Measurements from ENCODE around the gene HHAT. TPM values are rescaled to one million over a fixed set of nuclear protein-coding genes. Genes with fewer than 3 reads are reported as not detected.
"Not testable (repeated sequence)": the region's sequence is repeated elsewhere in the genome, so short reads cannot be mapped to it uniquely, and the experiment has no call there.

HHAT gene
- polyA plus RNA-seq, 3 donors: 1.1 to 1.6 (median 1.5) TPM

DNA sequence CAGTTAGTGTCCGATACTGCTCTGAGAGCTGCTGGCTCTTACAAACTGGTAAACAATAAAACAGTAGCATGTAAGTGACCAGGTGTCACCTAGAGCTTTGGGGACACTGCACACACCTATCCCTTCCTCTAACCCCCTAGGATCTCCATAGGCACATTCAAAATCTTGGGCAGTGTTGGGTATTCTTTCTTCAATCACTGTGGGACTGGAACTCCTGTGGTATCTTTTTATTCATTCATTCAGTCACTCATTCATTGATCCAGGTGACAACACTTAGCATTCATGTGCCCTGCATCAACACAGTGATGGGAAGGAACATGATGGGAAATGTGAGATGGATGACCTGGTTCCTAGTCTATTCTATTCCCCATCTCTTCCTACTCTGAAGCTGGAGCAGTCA lies 73.9 kb downstream of the HHAT start:
- Mint-ChIP-seq H3K27me3 (ENCODE audit: low read depth in 3 of 3) (peaks cover 0 to 1% (median 1%) of the 10 kb centered on the region in 3 donors), H3K4me1 (no peaks in the 10 kb centered on the region), H3K36me3 (no peaks in the 10 kb centered on the region), H3K9me3 (no peaks in the 10 kb centered on the region), H3K27ac (no peak overlapping the region), H3K4me3 (no peak overlapping the region)
- H3K9ac ChIP-seq (ENCODE audit: insufficient read depth, low read length, poor library complexity, severe bottlenecking): no peak overlapping the region
- no peaks in the 10 kb centered on the region for H3K27me3 ChIP-seq (ENCODE audit: control insufficient read depth in 2 of 2, insufficient read depth in 2 of 2, low read length in 2 of 2)
- H3K79me2 ChIP-seq (ENCODE audit: insufficient read depth, low read length): no peaks in the 10 kb centered on the region
- TF ChIP-seq, protein P1, sequence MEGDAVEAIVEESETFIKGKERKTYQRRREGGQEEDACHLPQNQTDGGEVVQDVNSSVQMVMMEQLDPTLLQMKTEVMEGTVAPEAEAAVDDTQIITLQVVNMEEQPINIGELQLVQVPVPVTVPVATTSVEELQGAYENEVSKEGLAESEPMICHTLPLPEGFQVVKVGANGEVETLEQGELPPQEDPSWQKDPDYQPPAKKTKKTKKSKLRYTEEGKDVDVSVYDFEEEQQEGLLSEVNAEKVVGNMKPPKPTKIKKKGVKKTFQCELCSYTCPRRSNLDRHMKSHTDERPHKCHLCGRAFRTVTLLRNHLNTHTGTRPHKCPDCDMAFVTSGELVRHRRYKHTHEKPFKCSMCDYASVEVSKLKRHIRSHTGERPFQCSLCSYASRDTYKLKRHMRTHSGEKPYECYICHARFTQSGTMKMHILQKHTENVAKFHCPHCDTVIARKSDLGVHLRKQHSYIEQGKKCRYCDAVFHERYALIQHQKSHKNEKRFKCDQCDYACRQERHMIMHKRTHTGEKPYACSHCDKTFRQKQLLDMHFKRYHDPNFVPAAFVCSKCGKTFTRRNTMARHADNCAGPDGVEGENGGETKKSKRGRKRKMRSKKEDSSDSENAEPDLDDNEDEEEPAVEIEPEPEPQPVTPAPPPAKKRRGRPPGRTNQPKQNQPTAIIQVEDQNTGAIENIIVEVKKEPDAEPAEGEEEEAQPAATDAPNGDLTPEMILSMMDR (IDR thresholded peaks at IDR 0.05): no peak
- H3K4me3 ChIP-seq (replicated peaks in 1 of 3; ENCODE audit: low read depth in 2 of 3, low read length in 3 of 3): no peak overlapping the region
- no peaks in the 10 kb centered on the region for H3K9me3 ChIP-seq (replicated peaks in 1 of 2; ENCODE audit: control insufficient read depth in 1 of 2, insufficient read depth in 1 of 2, low read length in 2 of 2)
- WGBS (ENCODE audit: insufficient coverage): 100% methylated on average over 1 of the region's 1 CpG
- H2AFZ ChIP-seq (ENCODE audit: insufficient read depth, low read depth, low read length, poor library complexity, severe bottlenecking): no peak overlapping the region
- no peaks in the 10 kb centered on the region for H3K36me3 ChIP-seq (replicated peaks in 1 of 2; ENCODE audit: control insufficient read depth in 1 of 2, insufficient read depth in 2 of 2, low read length in 2 of 2)
- H3K4me1 ChIP-seq (ENCODE audit: control insufficient read depth in 1 of 2, insufficient read depth in 2 of 2, low read length in 2 of 2): no peaks in the 10 kb centered on the region
- no peak overlapping the region for H3K4me2 ChIP-seq (replicated peaks; ENCODE audit: extremely low read depth, low read length, poor library complexity, severe bottlenecking)
- DNase-seq: no peak
- no peak overlapping the region for H3K27ac ChIP-seq (ENCODE audit: low read depth in 1 of 2, low read length in 2 of 2)
- no peaks in the 10 kb centered on the region for H4K20me1 ChIP-seq (ENCODE audit: insufficient read depth, low read length)
- intact Hi-C loops (cut with micrococcal nuclease): loop anchor here (10.0 kb wide), 2 partner anchors 258 to 732 kb away; partner anchors contain the start of gene KCNH1 (in 1 of the 2)

DNA sequence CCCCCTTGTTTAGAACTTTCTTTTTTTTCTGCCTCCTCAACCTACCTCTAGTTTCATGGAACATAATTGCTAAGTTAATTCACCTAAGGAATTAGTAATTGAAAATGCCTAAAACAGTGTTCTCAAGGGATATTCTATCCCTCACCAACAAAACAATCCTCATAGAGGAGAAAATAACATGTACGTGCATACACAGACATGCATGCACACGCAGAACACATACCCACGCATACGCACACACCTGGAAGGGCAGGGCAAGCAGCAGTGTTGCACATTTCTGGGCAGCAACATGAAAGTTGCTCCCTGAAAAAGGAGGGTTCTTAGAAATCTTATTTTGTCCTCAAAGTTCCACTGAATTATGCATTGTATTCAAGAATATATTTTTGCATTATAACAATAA lies 76.6 kb downstream of the HHAT start:
- WGBS (ENCODE audit: insufficient coverage): 100% methylated on average over 3 of the region's 4 CpGs
- Mint-ChIP-seq H3K27ac (no peak overlapping the region), H3K9me3 (no peaks in the 10 kb centered on the region), H3K36me3 (no peaks in the 10 kb centered on the region), H3K27me3 (ENCODE audit: low read depth in 3 of 3) (peaks cover 0 to 4% (median 0%) of the 10 kb centered on the region in 3 donors), H3K4me1 (no peaks in the 10 kb centered on the region), H3K4me3 (no peak overlapping the region)
- TF ChIP-seq, protein P1 (IDR thresholded peaks at IDR 0.05): no peak
- no peak for DNase-seq
- no peak overlapping the region for H3K27ac ChIP-seq (ENCODE audit: low read depth in 1 of 2, low read length in 2 of 2)
- no peaks in the 10 kb centered on the region for H3K4me1 ChIP-seq (ENCODE audit: control insufficient read depth in 1 of 2, insufficient read depth in 2 of 2, low read length in 2 of 2)
- H3K9ac ChIP-seq (ENCODE audit: insufficient read depth, low read length, poor library complexity, severe bottlenecking): no peak overlapping the region
- no peak overlapping the region for H2AFZ ChIP-seq (ENCODE audit: insufficient read depth, low read depth, low read length, poor library complexity, severe bottlenecking)
- H3K36me3 ChIP-seq (replicated peaks in 1 of 2; ENCODE audit: control insufficient read depth in 1 of 2, insufficient read depth in 2 of 2, low read length in 2 of 2): no peaks in the 10 kb centered on the region
- no peak overlapping the region for H3K4me2 ChIP-seq (replicated peaks; ENCODE audit: extremely low read depth, low read length, poor library complexity, severe bottlenecking)
- no peaks in the 10 kb centered on the region for H3K27me3 ChIP-seq (ENCODE audit: control insufficient read depth in 2 of 2, insufficient read depth in 2 of 2, low read length in 2 of 2)
- H4K20me1 ChIP-seq (ENCODE audit: insufficient read depth, low read length): no peaks in the 10 kb centered on the region
- H3K4me3 ChIP-seq (replicated peaks in 1 of 3; ENCODE audit: low read depth in 2 of 3, low read length in 3 of 3): no peak overlapping the region
- no peaks in the 10 kb centered on the region for H3K79me2 ChIP-seq (ENCODE audit: insufficient read depth, low read length)
- H3K9me3 ChIP-seq (replicated peaks in 1 of 2; ENCODE audit: control insufficient read depth in 1 of 2, insufficient read depth in 1 of 2, low read length in 2 of 2): no peaks in the 10 kb centered on the region
- intact Hi-C loops (cut with micrococcal nuclease): loop anchor here (5.0 to 10.0 kb wide), 3 partner anchors 261 to 1107 kb away; partner anchors contain the start of gene KCNH1 (in 1 of the 2)

DNA sequence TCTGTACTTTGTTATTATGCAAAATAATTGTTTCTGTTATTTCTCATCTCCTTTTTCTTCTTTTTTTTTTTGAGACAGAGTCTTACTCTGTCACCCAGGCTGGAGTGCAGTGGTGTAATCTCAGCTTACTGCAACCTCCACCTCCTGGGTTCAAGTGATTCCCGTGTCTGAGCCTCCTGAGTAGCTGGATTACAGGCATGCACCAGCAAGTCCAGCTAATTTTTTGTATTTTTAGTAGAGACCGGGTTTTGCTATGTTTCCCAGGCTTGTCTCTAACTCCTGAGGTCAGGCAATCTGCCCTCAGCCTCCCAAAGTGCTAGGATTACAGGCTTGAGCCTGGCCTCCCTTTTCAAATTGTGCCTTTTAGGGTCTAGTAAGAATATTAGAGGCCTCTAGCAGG lies 77.6 kb downstream of the HHAT start:
- H3K27ac Mint-ChIP-seq; H3K4me1 ChIP-seq (ENCODE audit: control insufficient read depth in 1 of 2, insufficient read depth in 2 of 2, low read length in 2 of 2); H3K9ac ChIP-seq (ENCODE audit: insufficient read depth, low read length, poor library complexity, severe bottlenecking); H3K27me3 Mint-ChIP-seq (ENCODE audit: low read depth in 3 of 3); H3K4me3 ChIP-seq (replicated peaks in 1 of 3; ENCODE audit: low read depth in 2 of 3, low read length in 3 of 3); H4K20me1 ChIP-seq (ENCODE audit: insufficient read depth, low read length); H3K36me3 ChIP-seq (replicated peaks in 1 of 2; ENCODE audit: control insufficient read depth in 1 of 2, insufficient read depth in 2 of 2, low read length in 2 of 2); H3K4me2 ChIP-seq (replicated peaks; ENCODE audit: extremely low read depth, low read length, poor library complexity, severe bottlenecking); H3K27me3 ChIP-seq (ENCODE audit: control insufficient read depth in 2 of 2, insufficient read depth in 2 of 2, low read length in 2 of 2); H3K4me1 Mint-ChIP-seq; H3K79me2 ChIP-seq (ENCODE audit: insufficient read depth, low read length); H3K4me3 Mint-ChIP-seq; H2AFZ ChIP-seq (ENCODE audit: insufficient read depth, low read depth, low read length, poor library complexity, severe bottlenecking); H3K36me3 Mint-ChIP-seq; DNase-seq; H3K9me3 ChIP-seq (replicated peaks in 1 of 2; ENCODE audit: control insufficient read depth in 1 of 2, insufficient read depth in 1 of 2, low read length in 2 of 2); H3K27ac ChIP-seq (ENCODE audit: low read depth in 1 of 2, low read length in 2 of 2); H3K9me3 Mint-ChIP-seq: not testable (repeated sequence)
- WGBS (ENCODE audit: insufficient coverage): 100% methylated on average over 1 of the region's 2 CpGs
- intact Hi-C loops (cut with micrococcal nuclease): loop anchor here (5.0 to 10.0 kb wide), 3 partner anchors 262 to 1106 kb away; partner anchors contain the start of gene KCNH1 (in 1 of the 2)
